Osteocyte (in vitro differentiated cells): ENCODE measurements around the gene CDC42EP1. TPM values are rescaled to one million over a fixed set of nuclear protein-coding genes. Genes with fewer than 3 reads are reported as not detected.
"Not testable (repeated sequence)": the region's sequence is repeated elsewhere in the genome, so short reads cannot be mapped to it uniquely, and the experiment has no call there.

Experiments used
- DNase-seq: peaks from one replicate; pipeline ENCODE4 v3.0.0; 2021; ENCODE audit warnings: mixed read lengths; ENCODE audit not compliant: unreplicated experiment; ENCODE audit errors: extremely low spot score
- H3K27ac Mint-ChIP-seq: one replicate; pipeline ENCODE4 v1.8.0; 2021; ENCODE audit warnings: mild to moderate bottlenecking, mixed read lengths; ENCODE audit not compliant: unreplicated experiment
- H3K27me3 Mint-ChIP-seq: one replicate; pipeline ENCODE4 v1.8.0; 2021; ENCODE audit warnings: mixed read lengths; ENCODE audit not compliant: unreplicated experiment
- H3K36me3 Mint-ChIP-seq: one replicate; pipeline ENCODE4 v1.8.0; 2021; ENCODE audit warnings: mixed read lengths; ENCODE audit not compliant: unreplicated experiment
- H3K4me1 Mint-ChIP-seq: one replicate; pipeline ENCODE4 v1.8.0; 2021; ENCODE audit warnings: mixed read lengths; ENCODE audit not compliant: unreplicated experiment
- H3K4me3 Mint-ChIP-seq: one replicate; pipeline ENCODE4 v1.8.0; 2021; ENCODE audit warnings: mild to moderate bottlenecking, moderate library complexity, mixed read lengths; ENCODE audit not compliant: unreplicated experiment
- H3K9me3 Mint-ChIP-seq: one replicate; pipeline ENCODE4 v1.8.0; 2021; ENCODE audit warnings: mixed read lengths; ENCODE audit not compliant: unreplicated experiment
- CTCF ChIP-seq: fragments of 200-600 bp; sonication (generic); IDR thresholded peaks from 2 replicates; pipeline ENCODE4 v1.5.0; 2021; ENCODE audit warnings: antibody characterized with exemption, mild to moderate bottlenecking, moderate library complexity
- total RNA-seq: library from RNA; stranded (reverse); gene quantifications from 2 replicates; pipeline ENCODE4 v1.2.1, GENCODE V29; 2021

Gene CDC42EP1
- total RNA-seq, 1 donor from 2014 or later, result 282 TPM

- no peak overlapping the region for H3K4me3 Mint-ChIP-seq
- TF ChIP-seq CTCF, result no peak
- DNase-seq, result no peak
- peaks cover 56% of the 10 kb centered on the region for H3K4me1 Mint-ChIP-seq
- no peaks in the 10 kb centered on the region for H3K27me3 Mint-ChIP-seq
- H3K27ac Mint-ChIP-seq, result no peak overlapping the region
- peaks cover 1% of the 10 kb centered on the region for H3K9me3 Mint-ChIP-seq
- H3K36me3 Mint-ChIP-seq, result peaks cover 4% of the 10 kb centered on the region
Measured at GRCh38 chr22:37521236-37521739, 39.0 kb upstream of the CDC42EP1 start.

GRCh38 chr22:37522482-37522881 lies 37.8 kb upstream of the CDC42EP1 start:
- Mint-ChIP-seq H3K36me3 (no peaks in the 10 kb centered on the region), H3K4me3 (no peak overlapping the region), H3K4me1 (peaks cover 54% of the 10 kb centered on the region), H3K27ac (no peak overlapping the region), H3K27me3 (no peaks in the 10 kb centered on the region), H3K9me3 (no peaks in the 10 kb centered on the region)
- DNase-seq, result no peak
- TF ChIP-seq CTCF, result no peak

GRCh38 chr22:37525073-37525745 lies 35.1 kb upstream of the CDC42EP1 start:
- Mint-ChIP-seq H3K9me3 (no peaks in the 10 kb centered on the region), H3K27ac (peak overlapping the region; percentile 89), H3K4me1 (peaks cover 42% of the 10 kb centered on the region), H3K27me3 (no peaks in the 10 kb centered on the region), H3K4me3 (no peak overlapping the region), H3K36me3 (no peaks in the 10 kb centered on the region)
- peak; percentile 91 for DNase-seq
- TF ChIP-seq CTCF, result no peak

GRCh38 chr22:37525746-37526350 lies 34.4 kb upstream of the CDC42EP1 start:
- Mint-ChIP-seq H3K4me1 (peaks cover 39% of the 10 kb centered on the region), H3K4me3 (no peak overlapping the region), H3K27ac (peak overlapping the region; percentile 89), H3K36me3 (no peaks in the 10 kb centered on the region), H3K27me3 (no peaks in the 10 kb centered on the region), H3K9me3 (no peaks in the 10 kb centered on the region)
- DNase-seq, result no peak
- no peak for TF ChIP-seq CTCF

GRCh38 chr22:37526376-37526775 lies 33.9 kb upstream of the CDC42EP1 start:
- no peaks in the 10 kb centered on the region for H3K36me3 Mint-ChIP-seq
- peak overlapping the region; percentile 89 for H3K27ac Mint-ChIP-seq
- H3K4me1 Mint-ChIP-seq, result peaks cover 37% of the 10 kb centered on the region
- no peak for TF ChIP-seq CTCF
- H3K9me3 Mint-ChIP-seq, result no peaks in the 10 kb centered on the region
- DNase-seq, result no peak
- H3K4me3 Mint-ChIP-seq, result no peak overlapping the region
- no peaks in the 10 kb centered on the region for H3K27me3 Mint-ChIP-seq

- H3K27me3 Mint-ChIP-seq, H3K4me3 Mint-ChIP-seq, DNase-seq, H3K36me3 Mint-ChIP-seq, H3K9me3 Mint-ChIP-seq: not testable (repeated sequence)
- Mint-ChIP-seq H3K27ac (peak overlapping the region; percentile 89), H3K4me1 (peaks cover 36% of the 10 kb centered on the region)
Measured at GRCh38 chr22:37527081-37527752, 33.1 kb upstream of the CDC42EP1 start.

- not testable (repeated sequence) for H3K4me3 Mint-ChIP-seq, H3K9me3 Mint-ChIP-seq, DNase-seq, H3K36me3 Mint-ChIP-seq, H3K27ac Mint-ChIP-seq, H3K27me3 Mint-ChIP-seq
- peaks cover 34% of the 10 kb centered on the region for H3K4me1 Mint-ChIP-seq
Measured at GRCh38 chr22:37527952-37528351, 32.3 kb upstream of the CDC42EP1 start.
